Transverse colon (tissue), 3 donors: ENCODE results near the gene SLIT2.

Experiments used
- CTCF ChIP-seq, 5 experiments: fragments of 200-600 bp in 3 of 5; fragments of 450-650 bp in 2 of 5; sonication (generic) in 3 of 5; IDR thresholded peaks; 1 replicate in 2 of 5; 2 replicates in 3 of 5; pipeline ENCODE4 v1.5.1; 2016 to 2017; ENCODE audit warnings: antibody characterized with exemption in 5 of 5, inconsistent platforms in 3 of 5, mild to moderate bottlenecking in 2 of 5, moderate library complexity in 1 of 5
- EP300 ChIP-seq: sonication (generic); formaldehyde crosslinking; IDR thresholded peaks from one replicate; pipeline ENCODE4 v1.6.1; 2017; ENCODE audit warnings: antibody characterized with exemption, low read depth

GRCh38 chr4:20217521-20217920 lies 34.2 kb upstream of the SLIT2 start:
- TF ChIP-seq CTCF (IDR thresholded peaks at IDR 0.05) = no peak
- TF ChIP-seq EP300 = no peak
